GM23338 (cell line): Measurements from ENCODE around the gene MPP7. TPM values are rescaled to one million over a fixed set of nuclear protein-coding genes. Genes with fewer than 3 reads are reported as not detected.

ENCODE experiments used
- ATAC-seq: fragments of 200-7000 bp; cut with Tn5 transposase; 3 replicates; pipeline ENCODE4 v1.9.1; 2020
- DNase-seq: peaks from one replicate; pipeline ENCODE4 v3.0.0-alpha.2; 2015; ENCODE audit warnings: low spot score
- H2AFZ ChIP-seq: fragments of 200-600 bp; sonication (generic); 2 replicates; pipeline ENCODE4 v1.8.0; 2016; ENCODE audit warnings: antibody characterized with exemption, mild to moderate bottlenecking, moderate library complexity
- H3F3A ChIP-seq: fragments of 200-600 bp; sonication (generic); replicated peaks from 2 replicates; pipeline ENCODE4 v1.8.0; 2017; ENCODE audit warnings: antibody characterized with exemption, mixed run types, low read depth
- H3K27ac ChIP-seq: fragments of 200-600 bp; sonication (generic); 2 replicates; pipeline ENCODE4 v1.6.1; 2016; ENCODE audit warnings: low read depth
- H3K27me3 ChIP-seq: fragments of 200-600 bp; sonication (generic); 2 replicates; pipeline ENCODE4 v1.8.0; 2016; ENCODE audit warnings: mild to moderate bottlenecking, mixed run types, moderate library complexity; ENCODE audit not compliant: insufficient read depth
- H3K36me3 ChIP-seq: fragments of 200-600 bp; sonication (generic); 2 replicates; pipeline ENCODE4 v1.8.0; 2016; ENCODE audit warnings: mild to moderate bottlenecking; ENCODE audit not compliant: insufficient read depth
- H3K4me1 ChIP-seq: fragments of 200-600 bp; sonication (generic); 2 replicates; pipeline ENCODE4 v1.8.0; 2016; ENCODE audit warnings: mild to moderate bottlenecking, moderate library complexity; ENCODE audit not compliant: insufficient read depth
- H3K4me2 ChIP-seq: fragments of 200-600 bp; sonication (generic); 2 replicates; pipeline ENCODE4 v1.7.1; 2017; ENCODE audit warnings: mixed run types
- H3K4me3 ChIP-seq: fragments of 200-600 bp; sonication (generic); 2 replicates; pipeline ENCODE4 v1.6.1; 2016; ENCODE audit warnings: mixed run types
- H3K79me2 ChIP-seq: fragments of 200-600 bp; sonication (generic); replicated peaks from 2 replicates; pipeline ENCODE4 v1.8.0; 2017; ENCODE audit warnings: mild to moderate bottlenecking; ENCODE audit not compliant: insufficient read depth
- H3K9me2 ChIP-seq: fragments of 200-600 bp; sonication (generic); 2 replicates; pipeline ENCODE4 v1.8.0; 2017; ENCODE audit not compliant: insufficient read depth
- H4K20me1 ChIP-seq: fragments of 200-600 bp; sonication (generic); replicated peaks from 2 replicates; pipeline ENCODE4 v1.8.0; 2017; ENCODE audit warnings: mild to moderate bottlenecking; ENCODE audit not compliant: insufficient read depth
- H3K27ac Mint-ChIP-seq: 2 replicates; pipeline ENCODE4 v1.8.0; 2020; ENCODE audit warnings: inconsistent platforms, mild to moderate bottlenecking, moderate library complexity, mixed read lengths
- H3K27me3 Mint-ChIP-seq: 3 replicates; pipeline ENCODE4 v1.8.0; 2022; ENCODE audit warnings: low read depth, mild to moderate bottlenecking, moderate library complexity, mixed read lengths, inconsistent platforms; ENCODE audit not compliant: insufficient read depth, poor library complexity
- H3K36me3 Mint-ChIP-seq: 3 replicates; pipeline ENCODE4 v1.8.0; 2021; ENCODE audit warnings: low read depth, mild to moderate bottlenecking, inconsistent platforms, moderate library complexity, mixed read lengths
- H3K4me1 Mint-ChIP-seq: 3 replicates; pipeline ENCODE4 v1.8.0; 2020; ENCODE audit warnings: mild to moderate bottlenecking, inconsistent platforms, mixed read lengths
- H3K4me3 Mint-ChIP-seq: 3 replicates; pipeline ENCODE4 v1.8.0; 2021; ENCODE audit warnings: moderate library complexity, mild to moderate bottlenecking, inconsistent platforms, mixed read lengths
- H3K9me3 Mint-ChIP-seq: 3 replicates; pipeline ENCODE4 v1.8.0; 2020; ENCODE audit warnings: moderate library complexity, mild to moderate bottlenecking, inconsistent platforms, mixed read lengths
- CREB1 ChIP-seq: fragments of 250-450 bp; sonication (Bioruptor Pico); IDR thresholded peaks from 2 replicates; pipeline ENCODE4 v1.5.0; 2020; ENCODE audit warnings: low read depth, mild to moderate bottlenecking, moderate library complexity
- CTCF ChIP-seq, 2 experiments: fragments of 200-600 bp in 1 of 2; sonication (generic) in 1 of 2; conservative IDR thresholded peaks; 2 replicates each; pipeline versions ENCODE4 v1.5.1 to v1.6.1; 2016 to 2017; ENCODE audit warnings: antibody characterized with exemption in 2 of 2, low read depth in 2 of 2, mild to moderate bottlenecking in 2 of 2, moderate library complexity in 1 of 2
- ETS1 ChIP-seq: IDR thresholded peaks from 2 replicates; pipeline ENCODE4 v1.6.1; 2016; ENCODE audit warnings: antibody characterized with exemption
- EZH2 ChIP-seq: fragments of 200-600 bp; sonication (generic); IDR thresholded peaks from one replicate; pipeline ENCODE4 v1.8.0; 2017; ENCODE audit warnings: antibody characterized with exemption, mild to moderate bottlenecking, low read depth; ENCODE audit not compliant: unreplicated experiment
- EZH2phosphoT487 ChIP-seq: fragments of 200-600 bp; sonication (generic); IDR thresholded peaks from one replicate; pipeline ENCODE4 v1.8.1; 2018; ENCODE audit warnings: antibody characterized with exemption; ENCODE audit not compliant: unreplicated experiment
- JUNB ChIP-seq: IDR thresholded peaks from one replicate; pipeline ENCODE4 v1.6.1; 2016; ENCODE audit warnings: antibody characterized with exemption; ENCODE audit not compliant: unreplicated experiment
- NANOG ChIP-seq: IDR thresholded peaks from 2 replicates; pipeline ENCODE4 v1.6.1; 2016; ENCODE audit warnings: antibody characterized with exemption, borderline replicate concordance
- POLR2AphosphoS5 ChIP-seq: IDR thresholded peaks from 2 replicates; pipeline ENCODE4 v1.6.1; 2016; ENCODE audit warnings: antibody characterized with exemption, low read depth
- STAT1 ChIP-seq: IDR thresholded peaks from one replicate; pipeline ENCODE4 v1.6.1; 2016; ENCODE audit warnings: antibody characterized with exemption; ENCODE audit not compliant: unreplicated experiment
- ZNF114 ChIP-seq: fragments of 250-450 bp; sonication (Bioruptor Pico); IDR thresholded peaks from 2 replicates; pipeline ENCODE4 v1.5.0; 2020; ENCODE audit warnings: mild to moderate bottlenecking, moderate library complexity
- ZNF331 ChIP-seq: fragments of 250-450 bp; sonication (Bioruptor Pico); IDR thresholded peaks from 2 replicates; pipeline ENCODE4 v1.5.0; 2020; ENCODE audit warnings: low read depth, mild to moderate bottlenecking, moderate library complexity
- polyA plus RNA-seq: library from polyadenylated mRNA; unstranded; fragments of >200 nt; fragmentation: Nextera tagmentation; extraction: Ambion mirVana; gene quantifications from 2 replicates; pipeline ENCODE4 v1.2.1, GENCODE V29; 2016
- total RNA-seq: library from RNA; depleted of rRNA; stranded (reverse); fragments of >200 nt; shearing (Covaris generic); gene quantifications from 2 replicates; pipeline ENCODE4 v1.2.3, GENCODE V29; 2014
- TF ChIP-seq, protein P1 (sequence below): IDR thresholded peaks from one replicate; pipeline ENCODE4 v1.6.1; 2018; ENCODE audit warnings: antibody characterized with exemption; ENCODE audit not compliant: unreplicated experiment
- TF ChIP-seq, protein P2 (sequence below): fragments of 250-450 bp; sonication (Bioruptor Pico); IDR thresholded peaks from 2 replicates; pipeline ENCODE4 v1.5.0; 2020; ENCODE audit warnings: mild to moderate bottlenecking, moderate library complexity

Gene MPP7
- total and polyA plus RNA-seq, 2 experiments from 2014 or later: 5.0 to 8.0 TPM

- H3K4me1 Mint-ChIP-seq: peaks cover 20% of the 10 kb centered on the region
- Histone ChIP-seq H3K4me3 (no peak overlapping the region), H3K4me1 (0 out of 2 replicates have a peak, but pooled peaks cover 9% of the 10 kb centered on the region), H3K79me2 (no peaks in the 10 kb centered on the region), H3K27ac (no peak overlapping the region), H4K20me1 (no peaks in the 10 kb centered on the region), H3K27me3 (no peaks in the 10 kb centered on the region), H3F3A (no peaks in the 10 kb centered on the region), H3K36me3 (no peaks in the 10 kb centered on the region), H3K9me2 (no peaks in the 10 kb centered on the region), H2AFZ (no peak overlapping the region), H3K4me2 (no peak overlapping the region)
- ATAC-seq (no peak), DNase-seq (no peak)
- H3K27me3 Mint-ChIP-seq: no peaks in the 10 kb centered on the region
- H3K4me3 Mint-ChIP-seq: no peak overlapping the region
- H3K9me3 Mint-ChIP-seq: no peaks in the 10 kb centered on the region
- no peak overlapping the region for H3K27ac Mint-ChIP-seq
- TF ChIP-seq POLR2AphosphoS5: no peak
- TF ChIP-seq CREB1: no peak
- TF ChIP-seq EZH2phosphoT487: no peak
- TF ChIP-seq ETS1: no peak
- TF ChIP-seq ZNF114: no peak
- no peak for TF ChIP-seq JUNB
- TF ChIP-seq, protein P1, sequence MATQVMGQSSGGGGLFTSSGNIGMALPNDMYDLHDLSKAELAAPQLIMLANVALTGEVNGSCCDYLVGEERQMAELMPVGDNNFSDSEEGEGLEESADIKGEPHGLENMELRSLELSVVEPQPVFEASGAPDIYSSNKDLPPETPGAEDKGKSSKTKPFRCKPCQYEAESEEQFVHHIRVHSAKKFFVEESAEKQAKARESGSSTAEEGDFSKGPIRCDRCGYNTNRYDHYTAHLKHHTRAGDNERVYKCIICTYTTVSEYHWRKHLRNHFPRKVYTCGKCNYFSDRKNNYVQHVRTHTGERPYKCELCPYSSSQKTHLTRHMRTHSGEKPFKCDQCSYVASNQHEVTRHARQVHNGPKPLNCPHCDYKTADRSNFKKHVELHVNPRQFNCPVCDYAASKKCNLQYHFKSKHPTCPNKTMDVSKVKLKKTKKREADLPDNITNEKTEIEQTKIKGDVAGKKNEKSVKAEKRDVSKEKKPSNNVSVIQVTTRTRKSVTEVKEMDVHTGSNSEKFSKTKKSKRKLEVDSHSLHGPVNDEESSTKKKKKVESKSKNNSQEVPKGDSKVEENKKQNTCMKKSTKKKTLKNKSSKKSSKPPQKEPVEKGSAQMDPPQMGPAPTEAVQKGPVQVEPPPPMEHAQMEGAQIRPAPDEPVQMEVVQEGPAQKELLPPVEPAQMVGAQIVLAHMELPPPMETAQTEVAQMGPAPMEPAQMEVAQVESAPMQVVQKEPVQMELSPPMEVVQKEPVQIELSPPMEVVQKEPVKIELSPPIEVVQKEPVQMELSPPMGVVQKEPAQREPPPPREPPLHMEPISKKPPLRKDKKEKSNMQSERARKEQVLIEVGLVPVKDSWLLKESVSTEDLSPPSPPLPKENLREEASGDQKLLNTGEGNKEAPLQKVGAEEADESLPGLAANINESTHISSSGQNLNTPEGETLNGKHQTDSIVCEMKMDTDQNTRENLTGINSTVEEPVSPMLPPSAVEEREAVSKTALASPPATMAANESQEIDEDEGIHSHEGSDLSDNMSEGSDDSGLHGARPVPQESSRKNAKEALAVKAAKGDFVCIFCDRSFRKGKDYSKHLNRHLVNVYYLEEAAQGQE: no peak
- TF ChIP-seq, protein P2, sequence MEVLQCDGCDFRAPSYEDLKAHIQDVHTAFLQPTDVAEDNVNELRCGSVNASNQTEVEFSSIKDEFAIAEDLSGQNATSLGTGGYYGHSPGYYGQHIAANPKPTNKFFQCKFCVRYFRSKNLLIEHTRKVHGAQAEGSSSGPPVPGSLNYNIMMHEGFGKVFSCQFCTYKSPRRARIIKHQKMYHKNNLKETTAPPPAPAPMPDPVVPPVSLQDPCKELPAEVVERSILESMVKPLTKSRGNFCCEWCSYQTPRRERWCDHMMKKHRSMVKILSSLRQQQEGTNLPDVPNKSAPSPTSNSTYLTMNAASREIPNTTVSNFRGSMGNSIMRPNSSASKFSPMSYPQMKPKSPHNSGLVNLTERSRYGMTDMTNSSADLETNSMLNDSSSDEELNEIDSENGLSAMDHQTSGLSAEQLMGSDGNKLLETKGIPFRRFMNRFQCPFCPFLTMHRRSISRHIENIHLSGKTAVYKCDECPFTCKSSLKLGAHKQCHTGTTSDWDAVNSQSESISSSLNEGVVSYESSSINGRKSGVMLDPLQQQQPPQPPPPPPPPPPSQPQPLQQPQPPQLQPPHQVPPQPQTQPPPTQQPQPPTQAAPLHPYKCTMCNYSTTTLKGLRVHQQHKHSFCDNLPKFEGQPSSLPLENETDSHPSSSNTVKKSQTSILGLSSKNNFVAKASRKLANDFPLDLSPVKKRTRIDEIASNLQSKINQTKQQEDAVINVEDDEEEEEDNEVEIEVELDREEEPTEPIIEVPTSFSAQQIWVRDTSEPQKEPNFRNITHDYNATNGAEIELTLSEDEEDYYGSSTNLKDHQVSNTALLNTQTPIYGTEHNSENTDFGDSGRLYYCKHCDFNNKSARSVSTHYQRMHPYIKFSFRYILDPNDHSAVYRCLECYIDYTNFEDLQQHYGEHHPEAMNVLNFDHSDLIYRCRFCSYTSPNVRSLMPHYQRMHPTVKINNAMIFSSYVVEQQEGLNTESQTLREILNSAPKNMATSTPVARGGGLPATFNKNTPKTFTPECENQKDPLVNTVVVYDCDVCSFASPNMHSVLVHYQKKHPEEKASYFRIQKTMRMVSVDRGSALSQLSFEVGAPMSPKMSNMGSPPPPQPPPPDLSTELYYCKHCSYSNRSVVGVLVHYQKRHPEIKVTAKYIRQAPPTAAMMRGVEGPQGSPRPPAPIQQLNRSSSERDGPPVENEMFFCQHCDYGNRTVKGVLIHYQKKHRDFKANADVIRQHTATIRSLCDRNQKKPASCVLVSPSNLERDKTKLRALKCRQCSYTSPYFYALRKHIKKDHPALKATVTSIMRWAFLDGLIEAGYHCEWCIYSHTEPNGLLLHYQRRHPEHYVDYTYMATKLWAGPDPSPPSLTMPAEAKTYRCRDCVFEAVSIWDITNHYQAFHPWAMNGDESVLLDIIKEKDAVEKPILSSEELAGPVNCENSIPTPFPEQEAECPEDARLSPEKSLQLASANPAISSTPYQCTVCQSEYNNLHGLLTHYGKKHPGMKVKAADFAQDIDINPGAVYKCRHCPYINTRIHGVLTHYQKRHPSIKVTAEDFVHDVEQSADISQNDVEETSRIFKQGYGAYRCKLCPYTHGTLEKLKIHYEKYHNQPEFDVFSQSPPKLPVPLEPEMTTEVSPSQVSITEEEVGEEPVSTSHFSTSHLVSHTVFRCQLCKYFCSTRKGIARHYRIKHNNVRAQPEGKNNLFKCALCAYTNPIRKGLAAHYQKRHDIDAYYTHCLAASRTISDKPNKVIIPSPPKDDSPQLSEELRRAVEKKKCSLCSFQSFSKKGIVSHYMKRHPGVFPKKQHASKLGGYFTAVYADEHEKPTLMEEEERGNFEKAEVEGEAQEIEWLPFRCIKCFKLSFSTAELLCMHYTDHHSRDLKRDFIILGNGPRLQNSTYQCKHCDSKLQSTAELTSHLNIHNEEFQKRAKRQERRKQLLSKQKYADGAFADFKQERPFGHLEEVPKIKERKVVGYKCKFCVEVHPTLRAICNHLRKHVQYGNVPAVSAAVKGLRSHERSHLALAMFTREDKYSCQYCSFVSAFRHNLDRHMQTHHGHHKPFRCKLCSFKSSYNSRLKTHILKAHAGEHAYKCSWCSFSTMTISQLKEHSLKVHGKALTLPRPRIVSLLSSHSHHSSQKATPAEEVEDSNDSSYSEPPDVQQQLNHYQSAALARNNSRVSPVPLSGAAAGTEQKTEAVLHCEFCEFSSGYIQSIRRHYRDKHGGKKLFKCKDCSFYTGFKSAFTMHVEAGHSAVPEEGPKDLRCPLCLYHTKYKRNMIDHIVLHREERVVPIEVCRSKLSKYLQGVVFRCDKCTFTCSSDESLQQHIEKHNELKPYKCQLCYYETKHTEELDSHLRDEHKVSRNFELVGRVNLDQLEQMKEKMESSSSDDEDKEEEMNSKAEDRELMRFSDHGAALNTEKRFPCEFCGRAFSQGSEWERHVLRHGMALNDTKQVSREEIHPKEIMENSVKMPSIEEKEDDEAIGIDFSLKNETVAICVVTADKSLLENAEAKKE (CRISPR knock-in tag): no peak
- no peak for TF ChIP-seq CTCF (conservative IDR thresholded peaks at IDR 0.05; ENCODE audit: low read depth in 2 of 2)
- no peak for TF ChIP-seq NANOG
- TF ChIP-seq EZH2: no peak
- TF ChIP-seq STAT1: no peak
- TF ChIP-seq ZNF331 (CRISPR knock-in tag): no peak
- no peaks in the 10 kb centered on the region for H3K36me3 Mint-ChIP-seq
These were observed 19.6 kb downstream of the MPP7 start for GRCh38 chr10:28283251-28283650.
